ENCODE measurements around the gene DHRS13.

DNA sequence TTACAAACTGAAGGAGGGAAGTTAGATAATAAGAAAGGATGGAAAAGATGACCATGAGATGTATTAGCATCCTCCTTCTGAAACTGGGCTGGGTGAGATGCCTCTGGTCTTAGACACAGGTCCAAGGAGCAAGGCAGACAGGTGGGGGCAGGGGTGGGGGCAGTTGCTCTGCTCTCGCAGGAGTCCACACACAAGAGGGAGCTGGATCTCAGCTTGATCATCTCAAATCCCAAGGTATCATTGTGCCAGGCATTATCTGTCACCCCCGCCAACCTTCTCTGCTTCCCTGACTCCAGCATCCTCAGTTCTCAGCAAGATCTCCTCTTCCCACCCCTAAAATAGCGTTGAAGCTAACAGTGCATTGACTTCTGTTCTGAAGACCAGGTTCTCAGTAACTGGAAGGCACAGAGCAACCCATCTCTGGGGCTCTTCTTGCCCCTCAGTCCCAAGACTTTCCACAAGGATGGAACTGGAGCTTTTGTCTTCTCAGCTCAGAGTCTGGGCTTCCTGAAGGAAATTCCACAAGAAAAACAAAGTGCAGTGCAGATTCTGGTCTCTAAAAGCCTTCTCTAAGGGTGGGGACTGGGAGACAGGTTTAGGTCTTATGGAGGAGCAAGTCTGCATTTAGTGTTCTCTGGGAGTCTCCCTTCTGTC, 7.0 kb downstream of the DHRS13 start:
- TF ChIP-seq, protein P1, sequence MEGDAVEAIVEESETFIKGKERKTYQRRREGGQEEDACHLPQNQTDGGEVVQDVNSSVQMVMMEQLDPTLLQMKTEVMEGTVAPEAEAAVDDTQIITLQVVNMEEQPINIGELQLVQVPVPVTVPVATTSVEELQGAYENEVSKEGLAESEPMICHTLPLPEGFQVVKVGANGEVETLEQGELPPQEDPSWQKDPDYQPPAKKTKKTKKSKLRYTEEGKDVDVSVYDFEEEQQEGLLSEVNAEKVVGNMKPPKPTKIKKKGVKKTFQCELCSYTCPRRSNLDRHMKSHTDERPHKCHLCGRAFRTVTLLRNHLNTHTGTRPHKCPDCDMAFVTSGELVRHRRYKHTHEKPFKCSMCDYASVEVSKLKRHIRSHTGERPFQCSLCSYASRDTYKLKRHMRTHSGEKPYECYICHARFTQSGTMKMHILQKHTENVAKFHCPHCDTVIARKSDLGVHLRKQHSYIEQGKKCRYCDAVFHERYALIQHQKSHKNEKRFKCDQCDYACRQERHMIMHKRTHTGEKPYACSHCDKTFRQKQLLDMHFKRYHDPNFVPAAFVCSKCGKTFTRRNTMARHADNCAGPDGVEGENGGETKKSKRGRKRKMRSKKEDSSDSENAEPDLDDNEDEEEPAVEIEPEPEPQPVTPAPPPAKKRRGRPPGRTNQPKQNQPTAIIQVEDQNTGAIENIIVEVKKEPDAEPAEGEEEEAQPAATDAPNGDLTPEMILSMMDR (IDR thresholded peaks at IDR 0.05) = no peak
- TF ChIP-seq POLR2AphosphoS5 (IDR thresholded peaks at IDR 0.05) (no peak), EP300 (IDR thresholded peaks at IDR 0.05) (no peak), POLR2A (IDR thresholded peaks at IDR 0.05) (no peak)

Measured in sigmoid colon (tissue), 4 donors.